GF-D8 (cell line): ENCODE results near the gene BCL10.

ENCODE experiments used
- DNase-seq: peaks from one replicate; lab custom pipeline; 2025; lab: John Stamatoyannopoulos, UW

Gene BCL10

GRCh38 chr1:85220756-85221201 is 55.7 kb downstream of the BCL10 start:
- no peak for DNase-seq

DNA sequence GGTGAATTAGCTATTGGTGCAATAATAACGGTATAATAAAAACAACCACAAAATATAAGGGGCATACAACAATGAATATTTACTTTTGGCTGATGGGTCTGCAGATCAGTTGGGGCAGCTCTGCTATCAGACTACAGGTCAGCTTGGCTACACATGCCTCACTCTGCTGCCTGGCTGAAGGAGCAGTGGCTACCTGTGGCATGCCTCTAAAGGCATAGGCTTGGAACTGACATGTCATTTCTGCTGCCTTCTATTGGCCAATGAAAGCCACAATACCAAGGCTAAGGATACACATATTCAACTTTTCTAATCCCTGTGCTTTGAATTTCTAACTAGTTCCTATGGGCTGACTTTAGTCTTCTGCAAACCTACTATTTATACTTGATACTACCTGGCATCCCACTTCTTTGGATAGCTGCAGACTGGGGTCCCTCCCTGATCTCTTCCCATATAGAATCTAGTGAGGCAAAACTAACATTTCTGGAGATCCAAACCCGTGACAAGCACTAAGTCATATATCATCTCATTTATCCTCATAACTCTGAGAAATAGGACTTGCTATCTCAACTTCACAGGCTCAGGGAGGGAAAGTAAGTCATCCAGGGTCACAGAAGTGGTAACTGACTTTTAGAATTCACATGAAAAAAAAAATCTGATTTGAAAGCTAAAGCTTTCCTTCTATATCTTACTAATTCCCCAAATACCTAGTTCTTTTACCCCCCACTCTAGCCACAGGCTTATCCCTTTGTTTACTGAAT is 56.4 kb downstream of the BCL10 start:
- DNase-seq, result no peak

GRCh38 chr1:85216697-85217096 is 59.7 kb downstream of the BCL10 start:
- DNase-seq, result no peak
